Activated CD8-positive, alpha-beta memory T cell treated with anti-CD3 and anti-CD28 coated beads for 4 hours (primary cell): ENCODE results near the gene KLK6.

Experiments used
- DNase-seq, 2 donors: peaks; one replicate each; pipeline ENCODE4 v3.0.0-alpha.2; 2020; ENCODE audit warnings: low read depth in 2 of 2

The KLK6 gene

GRCh38 chr19:50910722-50911121 is 58.7 kb downstream of the KLK6 start:
- DNase-seq, result no peak

GRCh38 chr19:50909240-50910070 is 59.9 kb downstream of the KLK6 start:
- DNase-seq, result no peak
